CD4-positive, alpha-beta T cell (primary cell): Measurements from ENCODE around the gene TPGS1. TPM values are rescaled to one million over a fixed set of nuclear protein-coding genes. Genes with fewer than 3 reads are reported as not detected.

ENCODE experiments used
- ATAC-seq: fragments of 200-7000 bp; cut with Tn5 transposase; one replicate; pipeline ENCODE4 v1.10.0; 2022; ENCODE audit warnings: mild to moderate bottlenecking; ENCODE audit not compliant: poor library complexity
- CTCF ChIA-PET: fragments of 350-600 bp; sonication (Branson Sonifier 250); formaldehyde crosslinking; loops from one replicate; lab custom pipeline; 2021; ENCODE audit warnings: antibody characterized with exemption, inconsistent platforms; lab: Charles Lee
- POLR2A ChIA-PET: fragments of 350-600 bp; sonication (Branson Sonifier 250); formaldehyde crosslinking; loops from one replicate; lab custom pipeline; 2021; ENCODE audit warnings: antibody characterized with exemption, inconsistent platforms; lab: Charles Lee
- DNase-seq, 14 experiments: peaks; one replicate each; pipeline ENCODE4 v3.0.0-alpha.2; 2013 to 2020; ENCODE audit warnings: mixed read lengths in 2 of 14
- H3K27ac ChIP-seq, 2 donors: one replicate each; pipeline versions ENCODE4 v1.5.1 to v1.7.0; 2013; ENCODE audit warnings: low read length in 2 of 2, low read depth in 1 of 2, mild to moderate bottlenecking in 1 of 2
- H3K27me3 ChIP-seq, 2 experiments: 1 replicate in 1 of 2; 2 replicates in 1 of 2; pipeline versions ENCODE4 v1.6.1 to v1.7.0; 2013; ENCODE audit warnings: low read length in 2 of 2, control low read depth in 1 of 2, mild to moderate bottlenecking in 1 of 2, moderate library complexity in 1 of 2; ENCODE audit not compliant: insufficient read depth in 2 of 2, control insufficient read depth in 1 of 2
- H3K36me3 ChIP-seq: one replicate; pipeline ENCODE4 v1.6.1; 2013; ENCODE audit warnings: low read length, control low read depth; ENCODE audit not compliant: insufficient read depth
- H3K4me1 ChIP-seq: one replicate; pipeline ENCODE4 v1.6.1; 2013; ENCODE audit warnings: low read length, control low read depth; ENCODE audit not compliant: insufficient read depth
- H3K4me3 ChIP-seq: one replicate; pipeline ENCODE4 v1.5.1; 2013; ENCODE audit warnings: mild to moderate bottlenecking, low read length, moderate library complexity
- H3K9me3 ChIP-seq, 2 experiments: 1 replicate in 1 of 2; 2 replicates in 1 of 2; pipeline versions ENCODE4 v1.6.1 to v1.7.0; 2013; ENCODE audit warnings: low read length in 2 of 2, mild to moderate bottlenecking in 2 of 2, control low read depth in 1 of 2, moderate library complexity in 1 of 2; ENCODE audit not compliant: control insufficient read depth in 1 of 2, insufficient read depth in 1 of 2
- H3K27ac Mint-ChIP-seq: one replicate; pipeline ENCODE4 v1.8.0; 2020; ENCODE audit warnings: mixed read lengths
- H3K27me3 Mint-ChIP-seq: one replicate; pipeline ENCODE4 v1.8.0; 2021; ENCODE audit warnings: mixed read lengths
- H3K36me3 Mint-ChIP-seq: one replicate; pipeline ENCODE4 v1.8.0; 2021; ENCODE audit warnings: low read depth, mixed read lengths
- H3K4me1 Mint-ChIP-seq: one replicate; pipeline ENCODE4 v1.8.0; 2021; ENCODE audit warnings: low read depth, mixed read lengths
- H3K4me3 Mint-ChIP-seq: one replicate; pipeline ENCODE4 v1.8.0; 2020; ENCODE audit warnings: mild to moderate bottlenecking, mixed read lengths
- H3K9me3 Mint-ChIP-seq: one replicate; pipeline ENCODE4 v1.8.0; 2020; ENCODE audit warnings: mixed read lengths
- CTCF ChIP-seq: fragments of 200-600 bp; IDR thresholded peaks from one replicate; pipeline ENCODE4 v1.8.0; 2022; ENCODE audit warnings: antibody characterized with exemption, mild to moderate bottlenecking
- intact Hi-C, 2 experiments: fragments of 100-400 bp; cut with DNase I in 1 of 2; cut with micrococcal nuclease in 1 of 2; formaldehyde crosslinking; loops; one replicate each; pipeline versions ENCODE4 v1.15.1 to v1.9.0; 2023 to 2025; cut with DNase I, micrococcal nuclease
- total RNA-seq, 174 experiments: library from RNA in 2 of 174; stranded (reverse) in 2 of 174; gene quantifications; one replicate each; pipeline ENCODE4 v1.2.3 and lab custom pipeline; 2021 to 2026

Gene TPGS1
- total RNA-seq, 2 experiments from 2014 or later, result 17.2 to 18.2 TPM

DNA sequence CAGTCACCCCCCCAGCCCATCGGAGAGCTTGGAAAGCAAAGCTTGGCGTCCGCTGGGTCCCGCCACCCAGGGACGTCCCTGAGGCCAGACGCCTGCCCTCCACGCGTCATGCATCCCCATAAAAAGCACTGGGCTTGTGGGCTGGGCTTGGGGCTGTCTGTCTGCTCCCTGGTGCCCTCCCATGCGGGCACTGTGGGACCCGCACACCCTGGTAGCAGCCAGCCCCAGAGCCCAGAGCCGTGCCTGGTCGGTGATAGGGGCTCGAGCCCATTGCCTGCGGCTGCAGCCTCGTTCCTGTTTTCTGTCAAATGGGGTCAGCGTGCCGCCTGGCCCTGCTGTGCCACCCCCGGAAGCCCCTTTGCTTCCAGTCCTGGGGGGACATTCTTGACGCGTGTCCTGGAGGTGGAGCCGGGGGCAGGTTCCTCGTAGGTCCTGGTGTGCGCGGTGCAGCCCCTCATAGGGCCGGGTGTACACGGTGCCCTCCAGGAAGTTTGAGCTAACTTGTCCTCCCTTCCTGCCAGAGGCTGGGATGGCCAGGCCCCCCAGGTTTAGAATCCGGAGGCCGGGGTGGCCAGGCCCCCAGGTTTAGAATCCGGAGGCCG lies 32.2 kb downstream of the TPGS1 start:
- H3K27ac ChIP-seq, result no peak overlapping the region
- intact Hi-C loops, result no loop called here
- ATAC-seq, result no peak
- H3K36me3 Mint-ChIP-seq, result peaks cover 21% of the 10 kb centered on the region
- peaks cover 26% of the 10 kb centered on the region for H3K4me1 ChIP-seq
- ChIA-PET CTCF (no interaction called here), POLR2A (no interaction called here)
- H3K4me1 Mint-ChIP-seq, result peaks cover 15% of the 10 kb centered on the region
- H3K36me3 ChIP-seq, result peaks cover 55% of the 10 kb centered on the region
- TF ChIP-seq CTCF, result no peak
- no peaks in the 10 kb centered on the region for H3K9me3 ChIP-seq
- H3K4me3 ChIP-seq, result no peak overlapping the region
- H3K4me3 Mint-ChIP-seq, result no peak overlapping the region
- H3K27me3 ChIP-seq, result no peaks in the 10 kb centered on the region
- no peaks in the 10 kb centered on the region for H3K9me3 Mint-ChIP-seq
- DNase-seq, result no peak
- H3K27me3 Mint-ChIP-seq, result no peaks in the 10 kb centered on the region
- H3K27ac Mint-ChIP-seq, result no peak overlapping the region

DNA sequence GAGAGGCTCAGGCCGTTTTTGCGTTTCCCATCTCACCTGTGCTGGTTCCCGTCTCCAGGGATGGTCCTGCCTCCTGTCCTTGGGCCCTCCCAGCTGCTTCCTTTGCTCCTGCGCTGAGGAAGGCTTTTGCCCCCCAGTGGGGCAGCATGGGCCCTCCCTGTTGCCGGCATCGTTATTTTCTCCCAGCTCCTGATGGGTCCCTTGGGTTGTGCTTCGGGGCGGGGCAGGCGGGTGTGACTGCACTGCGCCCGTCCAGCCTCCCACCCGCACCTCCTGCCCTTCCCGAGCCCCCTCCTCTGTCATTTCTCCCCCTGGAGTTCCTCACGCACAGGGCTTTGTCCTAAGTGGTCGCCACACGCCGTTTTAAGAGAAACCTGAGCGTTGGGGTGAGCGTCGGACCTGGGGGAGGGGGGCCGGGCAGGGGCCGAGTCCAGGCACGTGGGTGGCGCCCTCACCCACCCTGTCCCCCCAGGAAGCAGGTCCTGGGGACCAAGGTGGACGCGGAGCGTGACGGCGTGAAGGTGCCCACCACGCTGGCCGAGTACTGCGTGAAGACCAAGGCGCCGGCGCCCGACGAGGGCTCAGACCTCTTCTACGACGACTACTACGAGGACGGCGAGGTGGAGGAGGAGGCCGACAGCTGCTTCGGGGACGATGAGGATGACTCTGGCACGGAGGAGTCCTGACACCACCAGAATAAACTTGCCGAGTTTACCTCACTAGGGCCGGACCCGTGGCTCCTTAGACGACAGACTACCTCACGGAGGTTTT lies 33.8 kb downstream of the TPGS1 start:
- Mint-ChIP-seq H3K9me3 (no peaks in the 10 kb centered on the region), H3K4me3 (no peak overlapping the region), H3K27ac (no peak overlapping the region), H3K36me3 (peaks cover 21% of the 10 kb centered on the region), H3K4me1 (peaks cover 23% of the 10 kb centered on the region), H3K27me3 (no peaks in the 10 kb centered on the region)
- TF ChIP-seq CTCF, result no peak
- Histone ChIP-seq H3K27me3 (no peaks in the 10 kb centered on the region), H3K36me3 (peaks cover 44% of the 10 kb centered on the region), H3K4me3 (no peak overlapping the region), H3K9me3 (no peaks in the 10 kb centered on the region), H3K27ac (no peak overlapping the region), H3K4me1 (peaks cover 25% of the 10 kb centered on the region)
- peak in 1 of 14 experiments; percentile 36 for DNase-seq
- intact Hi-C loops, result no loop called here
- ChIA-PET CTCF (interaction anchor here (0.6 kb wide), 1 partner anchor 30 kb away, joined by 3 read pairs; no protein-coding TSS in a partner anchor), POLR2A (no interaction called here)
- ATAC-seq, result no peak

GRCh38 chr19:541699-542098 lies 34.4 kb downstream of the TPGS1 start:
- CTCF ChIA-PET, result interaction anchor here (1.7 kb wide), 1 partner anchor 31 kb away, joined by 9 read pairs; no protein-coding TSS in a partner anchor
- no peak for TF ChIP-seq CTCF
- H3K4me1 Mint-ChIP-seq, result peaks cover 23% of the 10 kb centered on the region
- Histone ChIP-seq H3K36me3 (peaks cover 38% of the 10 kb centered on the region), H3K4me3 (no peak overlapping the region), H3K27ac (no peak overlapping the region), H3K9me3 (no peaks in the 10 kb centered on the region), H3K27me3 (no peaks in the 10 kb centered on the region), H3K4me1 (peaks cover 26% of the 10 kb centered on the region)
- H3K4me3 Mint-ChIP-seq, result no peak overlapping the region
- H3K27me3 Mint-ChIP-seq, result no peaks in the 10 kb centered on the region
- intact Hi-C loops, result no loop called here
- H3K9me3 Mint-ChIP-seq, result no peaks in the 10 kb centered on the region
- POLR2A ChIA-PET, result interaction anchor here (1.3 kb wide), 1 partner anchor 10 kb away, joined by 3 read pairs; the partner anchor contains the start of gene CDC34
- no peak overlapping the region for H3K27ac Mint-ChIP-seq
- DNase-seq (no peak), ATAC-seq (no peak)
- peaks cover 21% of the 10 kb centered on the region for H3K36me3 Mint-ChIP-seq
